Mesendoderm (in vitro differentiated cells): Measurements from ENCODE around the gene HOGA1.

Source experiments
- DNase-seq: peaks from one replicate; pipeline ENCODE4 v3.0.0; 2013
- H2AK5ac ChIP-seq: 2 replicates; pipeline ENCODE4 v1.6.1; 2013; ENCODE audit warnings: low read length, inconsistent platforms
- H2BK120ac ChIP-seq: 2 replicates; pipeline ENCODE4 v1.6.1; 2013; ENCODE audit warnings: low read depth, mild to moderate bottlenecking, low read length, moderate library complexity, mixed read lengths
- H2BK15ac ChIP-seq: replicated peaks from 2 replicates; pipeline ENCODE4 v1.6.1; 2013; ENCODE audit warnings: low read depth, mild to moderate bottlenecking, moderate library complexity
- H2BK5ac ChIP-seq: 2 replicates; pipeline ENCODE4 v1.6.1; 2013; ENCODE audit warnings: low read length, inconsistent platforms
- H3K18ac ChIP-seq: 2 replicates; pipeline ENCODE4 v1.6.1; 2013; ENCODE audit warnings: mild to moderate bottlenecking, low read length, mixed read lengths
- H3K23ac ChIP-seq: one replicate; pipeline ENCODE4 v1.6.1; 2013; ENCODE audit warnings: low read length
- H3K27ac ChIP-seq: 2 replicates; pipeline ENCODE4 v1.5.1; 2013; ENCODE audit warnings: low read depth, mild to moderate bottlenecking, inconsistent platforms, low read length, moderate library complexity
- H3K27me3 ChIP-seq: 2 replicates; pipeline ENCODE4 v1.6.1; 2013; ENCODE audit warnings: low read length, control low read depth, mild to moderate bottlenecking, inconsistent platforms; ENCODE audit not compliant: insufficient read depth, poor library complexity
- H3K36me3 ChIP-seq: 2 replicates; pipeline ENCODE4 v1.6.1; 2013; ENCODE audit warnings: low read length, inconsistent platforms; ENCODE audit not compliant: control insufficient read depth, insufficient read depth
- H3K4ac ChIP-seq: one replicate; pipeline ENCODE4 v1.6.1; 2013; ENCODE audit warnings: low read depth, mild to moderate bottlenecking, low read length, moderate library complexity
- H3K4me1 ChIP-seq: 2 replicates; pipeline ENCODE4 v1.6.1; 2013; ENCODE audit warnings: low read depth, low read length, inconsistent platforms; ENCODE audit not compliant: control insufficient read depth
- H3K4me2 ChIP-seq: 2 replicates; pipeline ENCODE4 v1.6.1; 2013; ENCODE audit warnings: low read length
- H3K4me3 ChIP-seq: 2 replicates; pipeline ENCODE4 v1.5.1; 2013; ENCODE audit warnings: mild to moderate bottlenecking, low read length
- H3K56ac ChIP-seq: one replicate; pipeline ENCODE4 v1.6.1; 2013; ENCODE audit warnings: low read length
- H3K79me1 ChIP-seq: 2 replicates; pipeline ENCODE4 v1.6.1; 2013; ENCODE audit warnings: low read length, inconsistent platforms
- H3K79me2 ChIP-seq: 2 replicates; pipeline ENCODE4 v1.6.1; 2013; ENCODE audit warnings: mild to moderate bottlenecking, low read length; ENCODE audit not compliant: control insufficient read depth, insufficient read depth
- H3K9ac ChIP-seq: 2 replicates; pipeline ENCODE4 v1.6.1; 2013; ENCODE audit warnings: low read length, inconsistent platforms
- H4K5ac ChIP-seq: one replicate; pipeline ENCODE4 v1.6.1; 2013; ENCODE audit warnings: low read length
- H4K8ac ChIP-seq: one replicate; pipeline ENCODE4 v1.6.1; 2013; ENCODE audit warnings: low read depth, mild to moderate bottlenecking, control low read depth, low read length, moderate library complexity
- WGBS: extraction: QIAGEN DNeasy Blood & Tissue Kit; methylation state at CpG from one replicate; pipeline ENCODE4 v1.1.7; 2013; ENCODE audit warnings: low lambda C conversion rate, missing lambda C conversion rate; ENCODE audit not compliant: insufficient coverage; ENCODE audit errors: extremely low coverage; 5-methylcytosine and 5-hydroxymethylcytosine counted together

Gene HOGA1

DNA sequence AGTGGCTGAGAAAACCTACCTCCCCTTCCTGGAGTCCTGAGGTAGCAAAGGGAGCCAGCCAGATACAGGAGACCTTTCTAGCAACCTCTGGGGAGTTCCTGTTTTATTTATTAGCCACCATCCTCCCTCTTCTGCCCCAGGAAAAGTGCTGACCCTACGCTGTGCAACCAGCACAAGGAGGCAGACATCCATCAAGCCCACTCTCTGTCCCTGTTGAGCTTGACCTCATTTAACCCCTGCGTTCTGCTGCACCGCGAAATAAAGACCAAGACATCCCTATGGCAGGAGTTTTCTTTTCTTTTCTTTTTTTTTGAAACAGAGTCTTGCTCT lies 37.0 kb upstream of the HOGA1 start:
- no peak overlapping the region for H2BK15ac ChIP-seq
- no peak overlapping the region for H3K18ac ChIP-seq
- no peak overlapping the region for H3K56ac ChIP-seq
- H3K4ac ChIP-seq, result no peak overlapping the region
- no peak overlapping the region for H4K5ac ChIP-seq
- no peak overlapping the region for H2BK120ac ChIP-seq
- H3K36me3 ChIP-seq, result no peaks in the 10 kb centered on the region
- H2BK5ac ChIP-seq, result no peak overlapping the region
- H3K4me1 ChIP-seq, result peaks cover 9% of the 10 kb centered on the region
- no peaks in the 10 kb centered on the region for H3K79me1 ChIP-seq
- no peak overlapping the region for H3K4me3 ChIP-seq
- no peak overlapping the region for H3K9ac ChIP-seq
- no peaks in the 10 kb centered on the region for H3K27me3 ChIP-seq
- no peak overlapping the region for H3K4me2 ChIP-seq
- H4K8ac ChIP-seq, result no peak overlapping the region
- no CpG with 5 or more reads among the region's 4 CpGs for WGBS
- H2AK5ac ChIP-seq, result no peak overlapping the region
- no peak overlapping the region for H3K27ac ChIP-seq
- H3K23ac ChIP-seq, result no peak overlapping the region
- no peaks in the 10 kb centered on the region for H3K79me2 ChIP-seq
- DNase-seq, result no peak

DNA sequence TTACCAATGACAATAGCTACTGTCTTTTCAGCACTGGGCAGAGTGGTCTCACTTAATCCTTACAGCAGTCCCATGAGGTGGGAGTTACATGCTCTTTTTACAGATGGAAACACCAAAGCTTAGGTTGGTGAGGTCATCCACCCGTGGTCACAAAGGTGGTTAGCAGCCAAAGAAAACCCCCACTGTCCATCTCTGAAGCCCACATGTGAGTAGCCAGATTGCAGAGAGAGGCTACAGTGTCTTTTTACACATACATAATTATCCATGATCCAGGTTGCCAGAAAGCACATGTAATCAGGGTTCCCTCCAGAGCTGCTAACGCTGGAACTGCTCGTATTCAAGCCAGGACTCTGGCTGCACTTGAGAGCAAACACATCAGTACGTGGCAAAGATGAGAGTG lies 36.2 kb upstream of the HOGA1 start:
- H3K23ac ChIP-seq, result no peak overlapping the region
- no peak overlapping the region for H2BK15ac ChIP-seq
- no peak overlapping the region for H3K18ac ChIP-seq
- H2BK120ac ChIP-seq, result no peak overlapping the region
- H2BK5ac ChIP-seq, result no peak overlapping the region
- no peak overlapping the region for H4K5ac ChIP-seq
- H3K27me3 ChIP-seq, result no peaks in the 10 kb centered on the region
- DNase-seq, result no peak
- no peaks in the 10 kb centered on the region for H3K79me2 ChIP-seq
- no peak overlapping the region for H3K4ac ChIP-seq
- no peak overlapping the region for H3K9ac ChIP-seq
- no peak overlapping the region for H2AK5ac ChIP-seq
- no CpG with 5 or more reads among the region's 4 CpGs for WGBS
- no peaks in the 10 kb centered on the region for H3K36me3 ChIP-seq
- H4K8ac ChIP-seq, result no peak overlapping the region
- no peak overlapping the region for H3K56ac ChIP-seq
- H3K4me2 ChIP-seq, result no peak overlapping the region
- no peak overlapping the region for H3K4me3 ChIP-seq
- H3K27ac ChIP-seq, result no peak overlapping the region
- peaks cover 8% of the 10 kb centered on the region for H3K4me1 ChIP-seq
- H3K79me1 ChIP-seq, result no peaks in the 10 kb centered on the region

DNA sequence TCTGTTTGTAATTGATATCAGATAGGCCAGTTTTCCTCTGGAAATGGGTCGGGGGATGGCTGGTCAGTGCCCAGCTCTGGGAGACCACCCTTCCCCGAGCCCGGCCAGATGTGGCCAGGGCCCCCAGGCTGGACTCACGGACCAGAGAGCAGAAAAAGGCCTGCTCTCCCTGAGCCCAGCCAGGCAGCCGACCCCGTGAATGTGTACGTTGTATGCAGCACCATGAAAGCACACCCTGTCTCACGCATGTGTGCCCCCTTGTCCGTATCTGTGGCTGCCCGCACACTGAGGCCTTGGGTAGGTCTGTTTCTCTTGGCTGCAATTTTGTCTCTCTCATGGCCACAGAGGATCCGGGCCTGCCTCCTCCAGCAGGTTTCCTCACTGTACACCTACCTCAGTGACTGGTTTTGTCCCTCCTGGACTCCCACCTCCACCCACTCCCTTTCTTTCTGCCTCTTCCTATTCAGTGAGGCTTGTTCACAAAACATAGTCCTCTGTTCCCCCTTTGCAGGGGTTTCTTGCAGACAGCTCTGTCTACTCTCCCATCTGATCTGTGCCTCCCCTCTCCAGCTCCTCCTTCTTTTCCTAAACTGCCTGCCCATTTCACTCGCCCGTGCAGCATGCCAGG lies 35.2 kb upstream of the HOGA1 start:
- no peak overlapping the region for H3K56ac ChIP-seq
- no peaks in the 10 kb centered on the region for H3K79me1 ChIP-seq
- H4K5ac ChIP-seq, result no peak overlapping the region
- no peak overlapping the region for H3K18ac ChIP-seq
- no peak for DNase-seq
- H3K4me3 ChIP-seq, result no peak overlapping the region
- no peak overlapping the region for H3K4ac ChIP-seq
- no peaks in the 10 kb centered on the region for H3K27me3 ChIP-seq
- H3K36me3 ChIP-seq, result no peaks in the 10 kb centered on the region
- H2AK5ac ChIP-seq, result no peak overlapping the region
- H3K27ac ChIP-seq, result no peak overlapping the region
- no peak overlapping the region for H3K23ac ChIP-seq
- H3K4me1 ChIP-seq, result peaks cover 10% of the 10 kb centered on the region
- H4K8ac ChIP-seq, result no peak overlapping the region
- H3K9ac ChIP-seq, result no peak overlapping the region
- no peak overlapping the region for H2BK15ac ChIP-seq
- H2BK5ac ChIP-seq, result no peak overlapping the region
- no CpG with 5 or more reads among the region's 13 CpGs for WGBS
- no peak overlapping the region for H3K4me2 ChIP-seq
- no peak overlapping the region for H2BK120ac ChIP-seq
- no peaks in the 10 kb centered on the region for H3K79me2 ChIP-seq

DNA sequence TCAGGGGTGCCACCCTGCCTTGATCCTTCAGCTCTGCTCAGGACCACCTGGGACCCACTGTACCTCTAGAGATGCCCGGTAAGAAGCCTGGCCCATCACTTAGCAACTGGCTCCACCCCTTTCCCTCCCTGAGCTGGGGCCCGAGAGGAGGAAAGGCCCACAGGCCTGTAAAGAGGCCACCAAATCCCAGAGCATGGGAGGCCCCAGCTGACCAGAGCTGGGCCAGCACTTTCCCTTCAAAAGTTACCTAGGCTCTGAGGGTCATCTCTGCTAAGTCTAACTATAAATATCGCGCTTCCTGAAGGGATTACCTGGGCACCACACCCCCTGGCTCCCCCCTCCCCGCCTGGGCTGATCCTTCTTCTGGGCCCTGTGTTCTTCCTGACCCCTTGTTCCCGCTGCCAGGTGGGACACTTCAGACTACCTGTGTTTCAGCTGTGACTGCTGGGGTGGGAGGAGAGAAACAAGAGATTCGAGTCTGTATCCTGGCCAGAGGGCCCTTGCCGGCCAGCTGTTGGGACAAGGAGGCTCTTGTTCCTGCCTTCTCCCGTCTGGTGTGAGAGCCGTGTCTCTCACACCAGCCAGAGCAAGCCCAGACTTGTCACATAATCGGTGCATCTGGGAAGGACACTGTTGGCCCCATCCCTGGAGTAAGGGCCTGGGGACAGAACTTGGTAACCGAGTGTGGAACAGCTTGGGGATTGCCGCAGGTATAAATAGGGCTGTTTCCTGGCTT lies 34.4 kb upstream of the HOGA1 start:
- DNase-seq, result peak; percentile 49
- H4K8ac ChIP-seq, result no peak overlapping the region
- H3K4me1 ChIP-seq, result peaks cover 11% of the 10 kb centered on the region
- no peaks in the 10 kb centered on the region for H3K79me2 ChIP-seq
- H2BK120ac ChIP-seq, result no peak overlapping the region
- H3K23ac ChIP-seq, result no peak overlapping the region
- no peak overlapping the region for H2AK5ac ChIP-seq
- no peaks in the 10 kb centered on the region for H3K79me1 ChIP-seq
- H3K4ac ChIP-seq, result peak overlapping the region; percentile 8
- no peak overlapping the region for H3K4me2 ChIP-seq
- no peak overlapping the region for H2BK15ac ChIP-seq
- no peaks in the 10 kb centered on the region for H3K36me3 ChIP-seq
- peak overlapping the region; percentile 42 for H3K27ac ChIP-seq
- no CpG with 5 or more reads among the region's 13 CpGs for WGBS
- H2BK5ac ChIP-seq, result peak overlapping the region; percentile 34
- peak overlapping the region; percentile 11 for H3K56ac ChIP-seq
- H3K27me3 ChIP-seq, result no peaks in the 10 kb centered on the region
- peak overlapping the region; percentile 2 for H3K9ac ChIP-seq
- no peak overlapping the region for H3K4me3 ChIP-seq
- H4K5ac ChIP-seq, result no peak overlapping the region
- H3K18ac ChIP-seq, result peak overlapping the region; percentile 3

DNA sequence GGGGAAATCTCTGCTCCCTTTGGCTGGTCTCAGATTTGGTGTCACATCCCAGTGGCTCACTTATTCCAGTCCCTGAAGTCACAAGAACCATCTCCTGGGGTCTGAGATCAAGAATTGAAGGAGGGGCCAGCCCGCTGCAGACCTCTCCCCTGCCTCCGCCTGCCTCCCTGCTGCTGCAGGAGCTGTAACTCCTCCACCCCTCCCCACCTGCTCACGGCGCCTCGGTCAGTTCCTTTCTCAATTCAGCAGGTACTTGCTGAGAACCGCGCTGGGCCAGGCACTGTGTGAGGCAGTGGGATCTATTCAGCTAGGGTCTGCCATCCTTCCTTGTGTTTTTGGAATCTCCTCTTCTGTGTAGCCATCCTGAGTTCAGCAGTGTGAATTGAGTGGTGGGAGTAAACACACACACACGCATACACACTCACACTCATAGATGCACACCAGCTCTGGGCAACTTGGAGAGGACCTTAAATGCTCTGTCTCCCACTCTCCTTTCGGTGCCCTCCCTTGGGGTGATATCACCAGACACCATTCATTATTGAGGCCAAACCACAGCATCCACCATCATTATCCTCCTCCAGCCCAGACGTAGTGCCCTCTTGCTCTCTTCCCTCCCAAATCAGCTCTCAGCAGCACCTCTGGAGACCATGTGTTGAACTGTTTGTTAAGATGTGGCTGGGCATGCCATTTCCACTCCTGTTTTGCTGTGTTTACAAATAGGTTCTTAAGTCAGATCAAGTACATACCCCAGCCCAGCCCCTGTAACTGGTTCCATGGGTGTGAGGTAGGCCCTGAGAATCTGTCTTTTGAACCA lies 33.6 kb upstream of the HOGA1 start:
- no peak overlapping the region for H4K8ac ChIP-seq

More for the DNA sequence above, 33.6 kb upstream of the HOGA1 start:
- peak overlapping the region; percentile 3 for H3K18ac ChIP-seq
- no peaks in the 10 kb centered on the region for H3K79me1 ChIP-seq
- peak overlapping the region; percentile 2 for H3K9ac ChIP-seq
- no peak overlapping the region for H3K4me3 ChIP-seq
- no peak overlapping the region for H3K4ac ChIP-seq
- H3K4me1 ChIP-seq, result peaks cover 11% of the 10 kb centered on the region
- peak; percentile 58 for DNase-seq
- no peak overlapping the region for H3K4me2 ChIP-seq
- peak overlapping the region; percentile 74 for H3K56ac ChIP-seq
- H2AK5ac ChIP-seq, result peak overlapping the region; percentile 25
- H2BK5ac ChIP-seq, result peak overlapping the region; percentile 17
- H3K36me3 ChIP-seq, result no peaks in the 10 kb centered on the region
- H3K27ac ChIP-seq, result no peak overlapping the region
- H3K23ac ChIP-seq, result no peak overlapping the region
- no peaks in the 10 kb centered on the region for H3K79me2 ChIP-seq
- no CpG with 5 or more reads among the region's 10 CpGs for WGBS
- no peaks in the 10 kb centered on the region for H3K27me3 ChIP-seq
- no peak overlapping the region for H2BK120ac ChIP-seq
- no peak overlapping the region for H4K5ac ChIP-seq
- no peak overlapping the region for H2BK15ac ChIP-seq
